Measurements from ENCODE around the gene DAAM1.

GRCh38 chr14:59407246-59408010, 219.0 kb downstream of the DAAM1 start:
- TF ChIP-seq CTCF (IDR thresholded peaks at IDR 0.05): no peak
- TF ChIP-seq POLR2A (IDR thresholded peaks at IDR 0.05): no peak
